ENCODE data around the gene SMU1.

GRCh38 chr9:33012328-33013069, 64.0 kb downstream of the SMU1 start:
- no peak for TF ChIP-seq POLR2A (IDR thresholded peaks at IDR 0.05)
- TF ChIP-seq, protein P1, sequence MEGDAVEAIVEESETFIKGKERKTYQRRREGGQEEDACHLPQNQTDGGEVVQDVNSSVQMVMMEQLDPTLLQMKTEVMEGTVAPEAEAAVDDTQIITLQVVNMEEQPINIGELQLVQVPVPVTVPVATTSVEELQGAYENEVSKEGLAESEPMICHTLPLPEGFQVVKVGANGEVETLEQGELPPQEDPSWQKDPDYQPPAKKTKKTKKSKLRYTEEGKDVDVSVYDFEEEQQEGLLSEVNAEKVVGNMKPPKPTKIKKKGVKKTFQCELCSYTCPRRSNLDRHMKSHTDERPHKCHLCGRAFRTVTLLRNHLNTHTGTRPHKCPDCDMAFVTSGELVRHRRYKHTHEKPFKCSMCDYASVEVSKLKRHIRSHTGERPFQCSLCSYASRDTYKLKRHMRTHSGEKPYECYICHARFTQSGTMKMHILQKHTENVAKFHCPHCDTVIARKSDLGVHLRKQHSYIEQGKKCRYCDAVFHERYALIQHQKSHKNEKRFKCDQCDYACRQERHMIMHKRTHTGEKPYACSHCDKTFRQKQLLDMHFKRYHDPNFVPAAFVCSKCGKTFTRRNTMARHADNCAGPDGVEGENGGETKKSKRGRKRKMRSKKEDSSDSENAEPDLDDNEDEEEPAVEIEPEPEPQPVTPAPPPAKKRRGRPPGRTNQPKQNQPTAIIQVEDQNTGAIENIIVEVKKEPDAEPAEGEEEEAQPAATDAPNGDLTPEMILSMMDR (IDR thresholded peaks at IDR 0.05) = no peak
